WTC11 (cell line): ENCODE data around the gene BPHL. TPM values are rescaled to one million over a fixed set of nuclear protein-coding genes. Genes with fewer than 3 reads are reported as not detected.
A peak's percentile ranks its signal among the peaks of the same experiment; 100 is the strongest.

Experiments
- ATAC-seq: fragments of 200-7000 bp; cut with Tn5 transposase; 2 replicates; pipeline ENCODE4 v1.10.0; 2021; ENCODE audit warnings: mild to moderate bottlenecking, moderate library complexity
- CTCF ChIA-PET: fragments of 300-600 bp; sonication (Branson Sonifier 250); formaldehyde crosslinking; loops from one replicate; lab custom pipeline; 2021; ENCODE audit warnings: antibody characterized with exemption; lab: Charles Lee
- POLR2A ChIA-PET: fragments of 350-600 bp; sonication (Branson Sonifier 250); formaldehyde crosslinking; loops from one replicate; lab custom pipeline; 2021; ENCODE audit warnings: antibody characterized with exemption; lab: Charles Lee
- DNase-seq: peaks from one replicate; pipeline ENCODE4 v3.0.0; 2021; ENCODE audit warnings: low spot score
- H3K27ac Mint-ChIP-seq: 2 replicates; pipeline ENCODE4 v1.8.0; 2021; ENCODE audit warnings: mixed read lengths
- H3K27me3 Mint-ChIP-seq: 2 replicates; pipeline ENCODE4 v1.8.0; 2021; ENCODE audit warnings: low read depth, mild to moderate bottlenecking, moderate library complexity, mixed read lengths
- H3K36me3 Mint-ChIP-seq: 2 replicates; pipeline ENCODE4 v1.8.0; 2021; ENCODE audit warnings: mixed read lengths
- H3K4me1 Mint-ChIP-seq: 2 replicates; pipeline ENCODE4 v1.8.0; 2022; ENCODE audit warnings: mixed read lengths
- H3K4me3 Mint-ChIP-seq: 2 replicates; pipeline ENCODE4 v1.8.0; 2021; ENCODE audit warnings: mild to moderate bottlenecking, moderate library complexity, mixed read lengths
- H3K9me3 Mint-ChIP-seq: 2 replicates; pipeline ENCODE4 v1.8.0; 2021; ENCODE audit warnings: mixed read lengths
- AR ChIP-seq: fragments of 250-450 bp; sonication (Bioruptor Pico); IDR thresholded peaks from 2 replicates; pipeline ENCODE4 v1.9.0; 2021; ENCODE audit warnings: mild to moderate bottlenecking
- ATF6 ChIP-seq: sonication (generic); formaldehyde crosslinking; IDR thresholded peaks from 2 replicates; pipeline ENCODE4 v1.8.1; 2023; ENCODE audit warnings: mild to moderate bottlenecking, missing genetic modification reagents
- CBFB ChIP-seq: sonication (generic); formaldehyde crosslinking; IDR thresholded peaks from 2 replicates; pipeline ENCODE4 v1.8.1; 2022; ENCODE audit warnings: mild to moderate bottlenecking, low read depth, missing genetic modification reagents
- E2F4 ChIP-seq: sonication (generic); formaldehyde crosslinking; IDR thresholded peaks from 2 replicates; pipeline ENCODE4 v1.8.1; 2022; ENCODE audit warnings: low read depth, mild to moderate bottlenecking, moderate library complexity, missing genetic modification reagents, borderline replicate concordance
- ESRRA ChIP-seq: sonication (generic); formaldehyde crosslinking; IDR thresholded peaks from 2 replicates; pipeline ENCODE4 v1.8.1; 2022; ENCODE audit warnings: mild to moderate bottlenecking, missing genetic modification reagents, borderline replicate concordance
- FOXK1 ChIP-seq: sonication (generic); formaldehyde crosslinking; IDR thresholded peaks from 2 replicates; pipeline ENCODE4 v1.8.0; 2022; ENCODE audit warnings: mild to moderate bottlenecking, moderate library complexity, missing genetic modification reagents
- FOXP1 ChIP-seq: sonication (generic); formaldehyde crosslinking; IDR thresholded peaks from 2 replicates; pipeline ENCODE4 v1.8.0; 2022; ENCODE audit warnings: missing genetic modification reagents, mild to moderate bottlenecking, moderate library complexity, borderline replicate concordance
- GTF2I ChIP-seq: fragments of 250-450 bp; sonication (Bioruptor Pico); conservative IDR thresholded peaks from 2 replicates; pipeline ENCODE4 v1.4.0; 2021; ENCODE audit warnings: mild to moderate bottlenecking
- JUN ChIP-seq: sonication (generic); formaldehyde crosslinking; IDR thresholded peaks from 2 replicates; pipeline ENCODE4 v1.8.0; 2023; ENCODE audit warnings: mild to moderate bottlenecking, missing genetic modification reagents
- MLX ChIP-seq: sonication (generic); formaldehyde crosslinking; IDR thresholded peaks from 2 replicates; pipeline ENCODE4 v1.8.1; 2023; ENCODE audit warnings: mild to moderate bottlenecking, missing genetic modification reagents, moderate library complexity
- NFE2L1 ChIP-seq: sonication (generic); formaldehyde crosslinking; IDR thresholded peaks from 2 replicates; pipeline ENCODE4 v1.8.1; 2023; ENCODE audit warnings: missing genetic modification reagents
- NFYB ChIP-seq: sonication (generic); formaldehyde crosslinking; conservative IDR thresholded peaks from 2 replicates; pipeline ENCODE4 v1.8.0; 2022; ENCODE audit warnings: low read depth, missing genetic modification reagents
- TP53 ChIP-seq: sonication (generic); formaldehyde crosslinking; IDR thresholded peaks from 2 replicates; pipeline ENCODE4 v1.8.1; 2023; ENCODE audit warnings: mild to moderate bottlenecking, missing genetic modification reagents
- USF2 ChIP-seq: sonication (generic); formaldehyde crosslinking; IDR thresholded peaks from 2 replicates; pipeline ENCODE4 v1.8.1; 2023; ENCODE audit warnings: mild to moderate bottlenecking, missing genetic modification reagents, moderate library complexity
- ZNF121 ChIP-seq: sonication (generic); formaldehyde crosslinking; IDR thresholded peaks from 2 replicates; pipeline ENCODE4 v1.8.0; 2023; ENCODE audit warnings: missing genetic modification reagents
- ZNF263 ChIP-seq: sonication (generic); formaldehyde crosslinking; IDR thresholded peaks from 2 replicates; pipeline ENCODE4 v1.8.1; 2022; ENCODE audit warnings: low read depth, mild to moderate bottlenecking, moderate library complexity, missing genetic modification reagents
- ZNF512 ChIP-seq: sonication (generic); formaldehyde crosslinking; IDR thresholded peaks from 2 replicates; pipeline ENCODE4 v1.8.1; 2022; ENCODE audit warnings: missing genetic modification reagents, borderline replicate concordance
- total RNA-seq: library from RNA; stranded (reverse); gene quantifications from 3 replicates; pipeline ENCODE4 v1.2.3, GENCODE V29; 2021

The BPHL gene
- total RNA-seq, 1 experiment from 2014 or later, result 29.7 TPM

GRCh38 chr6:3159805-3160781 lies 41.6 kb downstream of the BPHL start (continued):
- TF ChIP-seq ZNF263 (CRISPR knock-in tag), result no peak
- TF ChIP-seq MLX (CRISPR knock-in tag), result no peak
- TF ChIP-seq FOXP1 (CRISPR knock-in tag), result no peak
- no peak for TF ChIP-seq ESRRA (CRISPR knock-in tag)
- no peak for TF ChIP-seq USF2 (CRISPR knock-in tag)
- no peak for TF ChIP-seq NFYB (CRISPR knock-in tag)
- no peak for TF ChIP-seq FOXK1 (CRISPR knock-in tag)
- TF ChIP-seq TP53, result no peak
- no peak for TF ChIP-seq JUN (CRISPR knock-in tag)
- TF ChIP-seq, all 79 proteins: peak for 0

- Mint-ChIP-seq H3K9me3 (no peaks in the 10 kb centered on the region), H3K36me3 (no peaks in the 10 kb centered on the region), H3K27ac (peak overlapping the region; percentile 22), H3K4me1 (peaks cover 44% of the 10 kb centered on the region), H3K27me3 (no peaks in the 10 kb centered on the region), H3K4me3 (peak overlapping the region; percentile 84)
- TF ChIP-seq ATF6 (CRISPR knock-in tag), result no peak
- TF ChIP-seq GTF2I (CRISPR knock-in tag), result 0 out of 2 replicates have a peak, but pooled peaks have one; percentile 49
- no peak for TF ChIP-seq CBFB (CRISPR knock-in tag)
- DNase-seq, result no peak
- ATAC-seq, result no peak
- ChIA-PET POLR2A (interaction anchor here (0.8 to 1.8 kb wide), 6 partner anchors 9 to 97 kb away, joined by 3 to 6 read pairs (median 4); partner anchors contain the start of gene PSMG4), CTCF (interaction anchor here (1.0 to 5.0 kb wide), 13 partner anchors 9 to 210 kb away, joined by 3 to 30 read pairs (median 5); no protein-coding TSS in a partner anchor)
Measured at GRCh38 chr6:3162067-3162497, 43.6 kb downstream of the BPHL start.

- POLR2A ChIA-PET, result interaction anchor here (0.8 to 1.8 kb wide), 6 partner anchors 8 to 96 kb away, joined by 3 to 6 read pairs (median 4); partner anchors contain the start of gene PSMG4
- ATAC-seq, result peak; percentile 28
- TF ChIP-seq ZNF121 (no peak), ZNF512 (CRISPR knock-in tag) (no peak), E2F4 (CRISPR knock-in tag) (0 out of 2 replicates have a peak, but pooled peaks have one; percentile 45), NFE2L1 (CRISPR knock-in tag) (peak; percentile 69), AR (CRISPR knock-in tag) (no peak)
Measured at GRCh38 chr6:3162565-3163247, 44.2 kb downstream of the BPHL start.

More at GRCh38 chr6:3162565-3163247, 44.2 kb downstream of the BPHL start:
- no peaks in the 10 kb centered on the region for H3K9me3 Mint-ChIP-seq
- H3K27ac Mint-ChIP-seq, result peak overlapping the region; percentile 94
- H3K4me1 Mint-ChIP-seq, result peaks cover 44% of the 10 kb centered on the region
- H3K27me3 Mint-ChIP-seq, result no peaks in the 10 kb centered on the region
- DNase-seq, result peak; percentile 76
- no peaks in the 10 kb centered on the region for H3K36me3 Mint-ChIP-seq
- peak overlapping the region; percentile 84 for H3K4me3 Mint-ChIP-seq
- CTCF ChIA-PET, result interaction anchor here (0.6 to 5.0 kb wide), 16 partner anchors 8 to 349 kb away, joined by 3 to 30 read pairs (median 4); no protein-coding TSS in a partner anchor
